NCI-H1417 (cell line): ENCODE measurements around the gene PTPN14.
A peak's percentile ranks its signal among the peaks of the same experiment; 100 is the strongest.
"Not testable (repeated sequence)": the region's sequence is repeated elsewhere in the genome, so short reads cannot be mapped to it uniquely, and the experiment has no call there.

Experiments used
- DNase-seq, 3 experiments: peaks; one replicate each; lab custom pipeline; 2025; lab: John Stamatoyannopoulos, UW

The PTPN14 gene

DNA sequence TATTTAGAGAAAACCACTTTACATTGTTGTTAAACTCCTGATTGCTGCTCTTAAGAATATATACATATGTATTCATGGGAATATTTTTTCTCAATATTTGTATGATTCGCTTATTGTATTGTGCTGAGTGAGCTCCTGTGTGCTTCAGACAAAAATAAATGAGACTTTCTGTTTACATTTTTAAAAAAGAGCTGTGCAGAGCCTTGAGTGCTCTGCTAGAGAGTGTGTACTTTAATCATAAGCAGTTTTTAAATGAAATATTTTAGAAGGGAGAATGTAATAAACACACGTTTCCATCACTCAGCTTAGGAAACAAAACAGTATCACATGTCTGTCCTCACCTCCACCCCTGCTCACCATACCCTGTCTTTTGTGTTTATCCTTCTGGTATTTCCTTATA is 9.7 kb downstream of the PTPN14 start:
- DNase-seq = peak in 2 of 3 experiments; percentile 10 to 30

- no peak for DNase-seq
Measured at GRCh38 chr1:214541206-214541605, 10.2 kb downstream of the PTPN14 start.

- peak; percentile 47 to 91 (median 56) for DNase-seq
Measured at GRCh38 chr1:214540324-214540723, 11.1 kb downstream of the PTPN14 start.

DNA sequence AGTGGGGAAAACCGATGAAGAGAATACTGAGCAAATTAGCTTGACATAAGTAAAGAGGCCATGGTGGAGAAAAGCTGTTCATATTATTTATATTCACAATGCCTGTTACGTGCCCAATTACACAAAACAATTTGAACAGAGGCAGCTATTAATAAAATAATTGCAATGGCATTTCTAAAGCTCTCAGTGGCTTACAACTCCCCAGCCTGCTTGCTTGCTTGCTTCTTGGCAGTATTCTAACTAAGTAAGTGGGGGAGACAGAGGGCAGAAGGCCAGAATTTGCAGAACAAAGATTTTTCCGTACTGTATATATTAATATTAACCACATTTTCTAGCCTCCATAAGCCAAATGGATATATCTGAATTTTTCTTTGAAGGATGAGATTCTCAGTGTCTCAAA is 12.9 kb downstream of the PTPN14 start:
- peak in 1 of 3 experiments; percentile 44 for DNase-seq

DNA sequence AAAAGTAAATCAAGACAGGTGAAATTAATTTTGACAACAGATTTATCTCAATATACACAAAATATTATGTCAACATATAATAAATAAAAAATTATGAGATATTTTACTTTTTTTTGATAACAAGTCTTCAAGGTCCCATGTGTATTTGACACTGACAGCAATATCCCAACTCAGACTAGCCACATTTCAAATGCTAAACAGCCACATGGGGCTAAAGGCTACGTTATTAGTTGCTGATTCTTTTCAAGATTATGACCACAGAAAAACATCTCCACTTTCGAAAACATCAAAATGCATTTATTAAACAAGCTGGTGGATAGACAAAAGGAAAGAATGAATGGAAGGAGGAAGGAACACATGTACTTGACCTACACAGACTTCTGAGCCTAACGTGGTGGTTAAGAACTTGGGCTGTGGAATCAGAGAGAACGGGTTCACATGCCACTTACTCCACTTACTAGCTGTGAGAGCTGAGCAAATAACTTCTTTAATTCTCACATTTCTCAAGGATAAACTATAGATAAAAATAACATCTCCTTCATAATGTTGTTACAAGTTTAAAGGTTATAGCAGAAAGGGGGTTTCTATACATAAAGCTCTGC is 13.4 kb downstream of the PTPN14 start:
- DNase-seq = no peak

- peak in 1 of 3 experiments; percentile 18 for DNase-seq
Measured at GRCh38 chr1:214537219-214537618, 14.2 kb downstream of the PTPN14 start.

- no peak for DNase-seq
Measured at GRCh38 chr1:214532070-214532469, 19.3 kb downstream of the PTPN14 start.

GRCh38 chr1:214525535-214526019 is 25.8 kb downstream of the PTPN14 start:
- DNase-seq = no peak

GRCh38 chr1:214524824-214525223 is 26.6 kb downstream of the PTPN14 start:
- DNase-seq = no peak

DNA sequence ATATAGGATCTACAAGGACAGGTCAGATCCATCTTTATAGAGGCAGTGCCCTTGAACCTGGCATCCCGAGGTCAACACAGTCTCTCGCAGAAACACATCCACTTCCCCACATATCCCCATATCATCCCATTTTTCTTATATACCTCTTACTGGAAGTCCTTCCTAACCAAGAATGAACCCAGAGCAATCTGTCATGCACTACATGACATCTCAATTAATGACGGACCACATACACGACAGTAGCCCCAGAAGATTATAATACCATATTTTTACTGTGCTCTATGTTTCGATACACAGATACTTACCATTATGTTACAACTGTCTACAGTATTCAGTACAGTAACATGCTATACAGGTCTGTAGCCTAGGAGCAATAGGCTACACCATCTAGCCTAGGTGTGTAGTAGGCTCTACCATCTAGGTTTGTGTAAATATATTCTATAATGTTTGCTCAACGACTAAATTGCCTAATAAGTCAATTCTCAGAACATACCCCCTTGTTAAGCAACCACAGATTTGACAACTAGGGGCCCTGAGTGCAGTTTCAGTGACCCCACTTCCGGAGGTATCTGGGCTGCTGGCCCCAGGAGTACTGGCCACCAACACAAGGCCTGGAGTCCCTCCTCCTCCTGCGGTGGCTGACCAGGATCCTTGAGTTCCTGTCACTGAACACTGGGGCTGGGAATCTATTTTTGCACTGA is 28.1 kb downstream of the PTPN14 start:
- DNase-seq = no peak

GRCh38 chr1:214521458-214521857 is 29.9 kb downstream of the PTPN14 start:
- not testable (repeated sequence) for DNase-seq

DNA sequence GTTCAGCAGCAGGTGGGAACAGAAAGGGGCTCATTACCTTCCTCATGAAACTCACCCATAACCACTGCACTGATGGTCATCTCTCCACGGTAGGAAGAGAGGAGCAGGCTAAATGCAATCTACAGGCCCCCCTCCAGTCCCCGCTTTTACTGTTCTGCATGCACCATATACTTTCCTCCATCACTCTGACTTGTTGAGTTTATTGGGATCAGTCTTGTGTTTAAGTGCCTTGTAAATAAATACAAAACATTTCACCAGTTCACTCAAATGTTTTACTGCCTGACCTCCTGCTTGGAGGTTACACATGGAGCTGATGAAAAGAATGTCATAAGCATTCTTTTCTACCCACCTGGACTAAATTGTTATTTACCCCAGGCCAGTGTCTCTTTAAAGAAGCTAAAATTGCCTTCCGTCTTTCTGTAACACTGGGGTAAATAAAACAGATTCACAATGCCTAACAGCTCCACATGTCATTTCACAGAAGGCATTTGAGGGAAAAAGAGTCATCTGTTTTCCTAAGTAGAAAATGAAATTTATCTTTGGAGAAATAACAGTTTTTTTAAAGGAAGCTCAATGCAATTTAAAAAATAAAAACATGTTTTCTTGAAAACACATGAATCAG is 30.7 kb downstream of the PTPN14 start:
- DNase-seq = peak; percentile 22 to 72 (median 45)

DNA sequence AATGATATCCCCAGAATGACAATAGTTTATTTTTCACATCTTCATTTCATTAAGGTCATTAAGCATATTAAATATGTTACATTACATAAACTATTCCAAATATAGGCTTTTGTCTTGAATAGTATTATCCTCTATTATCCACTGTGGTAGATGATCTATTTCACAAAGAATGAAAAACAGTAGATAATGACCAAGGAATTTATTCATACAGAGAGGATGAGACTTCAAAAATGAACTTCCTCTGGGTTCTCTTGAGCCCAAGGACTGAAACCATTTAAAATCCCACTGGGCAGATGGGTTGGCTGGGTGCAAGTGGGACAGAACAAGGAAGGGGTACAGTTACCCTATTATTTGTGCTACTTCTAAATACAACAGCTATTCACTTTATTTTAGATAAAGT is 33.0 kb downstream of the PTPN14 start:
- DNase-seq = no peak

- DNase-seq = no peak
Measured at GRCh38 chr1:214516434-214517326, 34.7 kb downstream of the PTPN14 start.

DNA sequence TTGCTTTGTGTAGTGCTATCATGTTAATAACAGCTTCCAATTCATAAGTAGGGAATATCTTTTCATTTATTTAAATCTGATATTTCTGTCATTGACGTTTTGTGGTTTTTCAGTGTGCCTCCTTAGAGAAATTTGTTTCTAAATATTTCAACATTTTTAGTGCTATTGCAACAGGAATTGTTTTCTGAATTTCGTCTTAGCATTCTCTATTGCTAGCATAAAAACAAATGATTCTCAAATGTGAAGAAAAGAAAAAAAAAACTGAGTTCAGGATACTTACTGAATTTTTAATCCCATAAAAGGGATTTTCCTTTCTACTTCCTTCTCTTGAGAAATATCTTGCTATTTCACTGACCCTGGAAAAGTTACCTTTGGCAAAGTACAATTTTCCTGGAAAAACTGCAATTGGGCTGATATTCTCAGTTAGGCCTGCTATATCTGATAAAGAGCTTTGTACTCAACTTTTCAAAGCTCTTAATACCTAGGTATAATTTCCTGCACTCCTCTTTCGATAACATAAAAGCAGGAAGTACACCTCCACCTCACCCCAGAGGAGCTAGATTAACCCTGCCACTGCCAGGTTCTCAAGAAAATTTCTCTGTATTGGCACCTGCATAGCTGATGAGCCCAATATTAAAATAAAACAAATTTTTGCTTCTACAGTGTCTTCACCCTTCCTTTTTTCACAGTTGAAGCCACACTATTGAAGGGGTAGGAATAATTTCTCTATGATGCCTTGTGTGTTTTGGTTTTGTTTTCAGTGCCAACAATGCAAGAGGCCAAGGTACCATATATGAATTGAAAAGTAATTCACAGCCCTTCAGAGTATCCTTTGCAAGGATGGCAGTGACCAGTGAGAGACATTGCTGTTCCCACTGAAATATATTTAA is 35.6 kb downstream of the PTPN14 start:
- DNase-seq = no peak

- DNase-seq = no peak
Measured at GRCh38 chr1:214514819-214515383, 36.5 kb downstream of the PTPN14 start.

GRCh38 chr1:214514032-214514818 is 37.2 kb downstream of the PTPN14 start:
- DNase-seq = peak in 2 of 3 experiments; percentile 17 to 73

GRCh38 chr1:214513394-214513793 is 38.0 kb downstream of the PTPN14 start:
- no peak for DNase-seq

- DNase-seq = no peak
Measured at GRCh38 chr1:214511639-214511998, 39.8 kb downstream of the PTPN14 start.
